GM21576 (cell line): ENCODE data around the gene RPS23.
A peak's percentile ranks its signal among the peaks of the same experiment; 100 is the strongest.

Experiments used
- ATAC-seq: cut with Tn5 transposase; IDR thresholded peaks from one replicate; pipeline ENCODE4 v1.9.1; 2021; ENCODE audit warnings: mild to moderate bottlenecking, moderate library complexity; ENCODE audit not compliant: unreplicated experiment

Gene RPS23

GRCh38 chr5:82277987-82278710 lies at the start of gene RPS23:
TSS of gene RPS23 (minus strand) at chr5:82278354. CDS start at chr5:82278323, 31 bp downstream.
- peak; percentile 96 for ATAC-seq

DNA sequence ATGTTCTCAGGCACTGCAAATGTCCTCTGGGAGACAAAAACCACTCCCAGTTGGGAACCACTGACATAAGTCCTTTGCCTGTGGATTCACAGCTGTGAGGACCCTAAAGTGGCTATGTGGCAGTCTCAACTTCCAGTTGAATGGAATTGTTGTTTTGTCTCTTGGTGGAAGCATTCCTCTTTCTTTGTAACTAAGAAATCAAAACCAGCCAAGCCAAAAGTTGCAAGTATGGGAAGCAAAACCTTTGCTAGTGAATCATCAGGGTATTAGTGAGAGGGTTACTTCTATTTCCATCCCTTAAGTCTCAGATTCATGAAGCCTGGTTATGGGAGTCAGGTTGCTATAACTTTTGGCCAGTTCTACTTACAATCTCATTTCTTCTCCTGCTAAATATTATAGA lies 49.8 kb upstream of the RPS23 start:
- ATAC-seq: no peak

DNA sequence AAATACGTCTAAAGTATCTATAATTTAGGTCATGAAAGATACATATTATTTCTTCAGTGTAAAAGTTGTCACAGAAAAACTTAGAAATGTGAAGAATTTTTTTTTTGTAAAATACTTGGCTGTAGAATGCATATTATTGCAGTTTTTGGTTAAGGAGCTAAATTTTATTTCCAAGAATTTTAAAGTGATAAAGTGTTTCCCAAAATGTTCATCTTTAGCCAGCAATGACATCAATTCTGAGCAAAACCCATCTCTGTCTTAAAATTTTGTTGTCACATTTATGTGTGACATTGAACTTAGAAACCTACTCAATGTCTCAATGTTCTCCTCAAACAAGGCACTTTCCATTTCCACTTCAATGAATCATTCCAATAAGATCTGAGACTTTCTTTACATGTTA lies 47.8 kb upstream of the RPS23 start:
- no peak for ATAC-seq

GRCh38 chr5:82325155-82325554 lies 47.0 kb upstream of the RPS23 start:
- ATAC-seq: no peak

- ATAC-seq: no peak
Measured at GRCh38 chr5:82320966-82321365, 42.8 kb upstream of the RPS23 start.

DNA sequence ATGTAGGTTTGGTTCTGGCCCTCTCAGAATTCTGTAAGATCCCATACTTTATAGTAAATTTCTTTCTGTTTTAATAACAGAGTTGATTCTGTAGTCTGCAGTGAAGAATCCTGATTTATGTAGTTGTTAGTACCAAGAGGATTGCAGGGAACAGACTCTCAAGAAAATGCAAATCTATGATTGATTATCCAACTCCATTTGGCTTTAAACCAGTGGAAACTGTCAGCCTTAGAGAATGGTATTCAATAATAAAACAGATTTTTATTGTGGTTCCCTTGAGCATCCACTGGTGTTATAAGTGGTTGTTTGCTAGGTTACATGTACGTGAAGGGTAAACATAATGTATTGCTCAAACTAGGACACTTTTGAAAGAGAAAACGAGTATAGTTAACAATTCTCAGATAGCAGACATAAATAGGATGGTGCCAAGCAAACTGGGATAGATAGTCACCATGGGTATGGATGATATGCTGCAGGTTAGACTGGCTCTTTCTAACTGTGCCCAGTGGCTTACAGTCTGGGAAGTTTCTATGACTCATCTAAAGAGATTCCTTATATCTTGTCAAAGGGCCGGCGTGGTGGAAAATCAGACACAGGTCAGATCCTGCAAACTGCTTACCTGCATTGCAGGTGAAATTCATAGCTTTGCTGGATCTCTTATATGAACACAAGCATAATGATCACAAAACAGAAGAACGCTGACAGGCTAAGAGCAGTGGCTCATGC lies 41.7 kb upstream of the RPS23 start:
- no peak for ATAC-seq

DNA sequence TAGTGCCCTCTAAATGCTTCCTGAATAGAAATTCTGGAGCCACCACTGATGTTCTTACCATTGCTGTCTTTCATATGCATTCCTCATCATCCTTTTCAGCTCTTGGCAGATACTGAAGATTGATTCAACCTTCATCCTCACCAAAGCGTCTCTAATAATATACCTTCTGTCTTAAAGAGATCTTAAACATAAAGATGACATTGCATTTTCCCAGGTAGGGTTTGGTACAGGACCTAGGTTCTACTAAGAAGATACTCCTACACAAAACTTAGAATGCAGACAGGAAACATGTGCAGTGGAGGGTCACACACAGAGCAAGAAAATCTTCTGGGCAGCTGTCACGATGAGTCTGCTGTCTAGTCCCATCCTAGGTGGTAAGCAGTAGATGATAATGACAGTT lies 41.0 kb upstream of the RPS23 start:
- no peak for ATAC-seq

- no peak for ATAC-seq
Measured at GRCh38 chr5:82314964-82315758, 37.0 kb upstream of the RPS23 start.

- ATAC-seq: no peak
Measured at GRCh38 chr5:82313016-82313415, 34.9 kb upstream of the RPS23 start.

GRCh38 chr5:82312373-82312856 lies 34.3 kb upstream of the RPS23 start:
- ATAC-seq: no peak

GRCh38 chr5:82309091-82309531 lies 31.0 kb upstream of the RPS23 start:
- no peak for ATAC-seq

DNA sequence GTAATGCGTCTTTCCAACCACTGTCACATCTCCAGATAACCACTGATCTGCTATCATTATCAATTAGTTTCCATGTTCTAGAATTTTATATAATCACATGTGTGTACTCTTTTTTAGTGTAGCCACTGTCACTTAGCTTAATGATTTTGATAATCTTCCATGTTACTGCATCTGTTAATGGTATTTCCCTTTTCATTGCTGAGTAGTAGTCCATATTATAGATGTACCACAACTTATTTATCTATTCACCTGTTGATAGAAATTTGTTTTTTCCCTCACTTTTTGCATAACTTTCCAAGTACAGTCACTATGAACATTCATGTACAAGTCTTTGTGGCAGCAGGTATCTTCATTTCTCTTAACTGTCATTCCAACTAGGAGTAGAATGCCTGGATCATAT lies 30.3 kb upstream of the RPS23 start:
- ATAC-seq: no peak

DNA sequence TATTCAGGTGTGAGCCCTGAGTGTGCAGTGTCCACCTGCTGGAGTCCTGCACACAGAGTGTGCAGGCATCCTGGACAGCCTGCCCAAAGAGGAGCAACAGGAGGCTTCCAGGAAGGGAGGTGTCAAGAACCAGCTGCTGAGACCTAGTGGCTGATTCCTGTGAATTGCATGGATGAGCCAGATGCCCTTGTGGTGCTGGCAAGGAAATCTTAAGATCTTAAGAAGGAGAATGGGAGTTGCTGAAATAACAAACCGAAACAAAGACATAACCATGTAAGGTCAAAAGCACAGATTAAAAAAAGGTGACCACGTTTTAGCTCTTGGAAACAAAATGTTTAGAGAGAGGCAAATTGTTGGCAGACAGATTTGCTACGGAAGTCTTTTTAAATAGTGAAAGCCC lies 29.3 kb upstream of the RPS23 start:
- no peak for ATAC-seq

GRCh38 chr5:82306151-82306550 lies 28.0 kb upstream of the RPS23 start:
- ATAC-seq: no peak

DNA sequence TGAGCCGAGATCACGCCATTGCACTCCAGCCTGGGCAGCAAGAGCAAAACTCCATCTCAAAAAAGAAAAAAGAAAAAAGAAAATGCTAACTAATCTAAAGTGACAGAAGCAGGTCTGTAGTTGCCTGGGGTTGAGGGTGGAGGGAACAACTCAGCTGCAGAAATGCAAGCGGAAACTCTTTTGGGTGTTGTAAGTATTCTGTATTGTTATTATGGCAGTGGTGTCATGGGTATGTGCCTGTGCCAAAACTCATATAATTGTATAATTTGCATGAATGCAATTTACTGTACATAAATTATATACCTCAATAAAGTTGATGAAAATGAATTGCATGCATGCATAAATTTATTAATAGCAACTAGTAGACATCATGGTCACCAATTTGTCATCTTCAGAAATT lies 23.0 kb upstream of the RPS23 start:
- ATAC-seq: no peak

DNA sequence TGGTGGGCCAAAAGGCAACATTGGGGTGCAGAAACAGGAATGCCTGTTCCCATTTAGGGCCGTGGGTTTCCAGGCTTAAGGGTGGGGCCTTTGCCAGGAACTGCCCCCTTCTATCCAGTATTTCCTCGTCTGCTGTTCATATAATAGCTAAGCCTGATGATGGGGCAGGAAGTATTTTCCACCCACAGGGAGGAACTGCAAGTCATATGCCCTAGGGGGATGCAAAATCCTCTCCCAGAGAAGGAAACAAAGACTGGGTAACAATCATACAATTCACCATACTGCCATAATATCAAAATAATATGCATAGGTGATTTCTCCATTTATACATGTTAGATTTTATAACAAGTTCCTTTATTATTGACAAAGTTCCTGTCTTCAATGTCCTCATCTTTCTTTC lies 20.5 kb upstream of the RPS23 start:
- ATAC-seq: no peak

GRCh38 chr5:82297711-82298110 lies 19.6 kb upstream of the RPS23 start:
- no peak for ATAC-seq

- no peak for ATAC-seq
Measured at GRCh38 chr5:82296929-82297328, 18.8 kb upstream of the RPS23 start.

GRCh38 chr5:82295959-82296531 lies 17.9 kb upstream of the RPS23 start:
- no peak for ATAC-seq

DNA sequence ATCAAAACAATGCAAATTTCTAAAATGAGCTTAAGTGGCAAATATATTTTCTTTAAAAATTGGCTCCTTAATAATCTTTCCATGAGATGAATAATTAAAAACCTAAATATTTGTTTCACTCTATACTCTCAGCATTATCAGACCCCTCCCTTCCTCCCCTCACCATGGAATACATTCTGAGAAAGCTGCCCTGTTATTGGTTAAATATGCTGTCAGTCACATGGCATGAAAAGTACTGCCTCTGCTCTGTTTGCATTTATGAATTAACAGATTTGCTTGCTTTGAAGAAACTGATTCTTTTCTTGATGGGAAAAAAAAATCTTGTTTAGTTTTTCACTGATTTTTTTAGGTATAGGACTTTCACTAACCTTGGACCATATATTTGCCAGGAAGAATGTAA lies 17.0 kb upstream of the RPS23 start:
- ATAC-seq: no peak

GRCh38 chr5:82291420-82291819 lies 13.3 kb upstream of the RPS23 start:
- ATAC-seq: no peak
